Hepatocyte (in vitro differentiated cells): ENCODE results near the gene FMNL2.

Experiments used
- CTCF ChIP-seq: fragments of 200-600 bp; sonication (generic); IDR thresholded peaks from 2 replicates; pipeline ENCODE4 v1.5.1; 2016; ENCODE audit warnings: antibody characterized with exemption, mild to moderate bottlenecking; ENCODE audit not compliant: poor library complexity
- EZH2 ChIP-seq: fragments of 200-600 bp; sonication (generic); IDR thresholded peaks from 2 replicates; pipeline ENCODE4 v1.6.1; 2016; ENCODE audit warnings: antibody characterized with exemption, mild to moderate bottlenecking, borderline replicate concordance

GRCh38 chr2:152353364-152353763, 18.4 kb downstream of the FMNL2 start:
- TF ChIP-seq CTCF = no peak
- no peak for TF ChIP-seq EZH2
